LNCAP (cell line): ENCODE results near the gene FBH1.

Source experiments
- TF ChIP-seq, protein P1 (sequence below): fragments of 450-650 bp; IDR thresholded peaks from 2 replicates; pipeline ENCODE4 v1.5.1; 2017; ENCODE audit warnings: mild to moderate bottlenecking

Gene FBH1

GRCh38 chr10:5895365-5895764, 5.3 kb downstream of the FBH1 start:
- TF ChIP-seq, protein P1, sequence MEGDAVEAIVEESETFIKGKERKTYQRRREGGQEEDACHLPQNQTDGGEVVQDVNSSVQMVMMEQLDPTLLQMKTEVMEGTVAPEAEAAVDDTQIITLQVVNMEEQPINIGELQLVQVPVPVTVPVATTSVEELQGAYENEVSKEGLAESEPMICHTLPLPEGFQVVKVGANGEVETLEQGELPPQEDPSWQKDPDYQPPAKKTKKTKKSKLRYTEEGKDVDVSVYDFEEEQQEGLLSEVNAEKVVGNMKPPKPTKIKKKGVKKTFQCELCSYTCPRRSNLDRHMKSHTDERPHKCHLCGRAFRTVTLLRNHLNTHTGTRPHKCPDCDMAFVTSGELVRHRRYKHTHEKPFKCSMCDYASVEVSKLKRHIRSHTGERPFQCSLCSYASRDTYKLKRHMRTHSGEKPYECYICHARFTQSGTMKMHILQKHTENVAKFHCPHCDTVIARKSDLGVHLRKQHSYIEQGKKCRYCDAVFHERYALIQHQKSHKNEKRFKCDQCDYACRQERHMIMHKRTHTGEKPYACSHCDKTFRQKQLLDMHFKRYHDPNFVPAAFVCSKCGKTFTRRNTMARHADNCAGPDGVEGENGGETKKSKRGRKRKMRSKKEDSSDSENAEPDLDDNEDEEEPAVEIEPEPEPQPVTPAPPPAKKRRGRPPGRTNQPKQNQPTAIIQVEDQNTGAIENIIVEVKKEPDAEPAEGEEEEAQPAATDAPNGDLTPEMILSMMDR = no peak

- TF ChIP-seq, protein P1 = no peak
These were observed 5.8 kb downstream of the FBH1 start for GRCh38 chr10:5895804-5896203.

DNA sequence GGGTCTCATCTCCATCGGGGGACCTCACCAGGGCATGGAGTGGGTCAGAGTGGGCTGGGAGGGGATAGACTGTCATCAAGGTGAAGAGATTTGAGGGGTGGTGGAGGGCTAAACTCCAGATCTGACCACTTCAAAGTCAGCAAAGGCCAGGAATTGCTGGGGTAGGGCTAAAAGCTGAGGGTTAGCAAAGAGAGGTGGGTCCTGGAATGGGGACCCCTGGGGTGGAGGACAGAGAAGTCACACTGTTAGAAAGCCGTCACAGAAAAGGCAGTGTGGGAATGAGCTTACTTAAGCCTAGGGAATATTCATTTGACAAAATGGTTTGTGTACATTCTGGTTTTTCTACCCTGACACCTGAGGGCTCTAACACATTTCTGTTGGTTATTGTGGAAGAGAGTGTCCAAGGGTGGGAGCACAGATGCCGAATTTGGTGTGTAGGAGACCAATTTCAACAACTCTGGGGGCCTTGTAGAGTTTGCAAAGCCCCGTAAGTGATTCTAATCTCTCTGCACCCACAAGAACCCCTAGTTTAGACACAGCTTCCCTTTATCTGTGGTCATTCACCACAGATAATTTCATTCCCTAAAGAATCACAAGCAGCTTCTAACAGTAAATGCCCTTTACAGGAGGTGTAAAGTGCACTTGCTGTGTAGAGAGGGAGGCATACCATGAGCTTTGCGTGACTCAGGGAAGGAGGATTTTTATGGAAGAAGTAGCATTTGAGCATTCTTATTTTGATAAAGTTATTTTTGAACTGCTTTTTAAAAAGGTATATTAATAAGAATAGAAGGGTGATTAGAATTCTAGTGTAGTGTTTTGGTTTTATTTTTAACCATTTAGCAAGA, 6.4 kb downstream of the FBH1 start:
- TF ChIP-seq, protein P1 = no peak

DNA sequence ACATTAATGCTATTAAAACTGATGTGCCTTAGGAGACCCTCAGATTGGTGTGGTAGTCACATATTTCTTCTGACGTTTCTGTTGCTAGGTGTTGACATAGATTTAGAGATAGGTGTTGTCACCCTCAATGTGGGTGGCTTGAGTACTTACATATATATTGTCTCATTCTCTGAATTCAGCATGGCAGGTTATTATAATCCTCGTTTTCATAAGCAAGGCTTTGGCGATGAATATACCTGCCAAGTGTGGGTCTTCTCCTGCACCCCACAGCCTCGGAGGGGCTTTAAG, 7.0 kb downstream of the FBH1 start:
- TF ChIP-seq, protein P1 = no peak

DNA sequence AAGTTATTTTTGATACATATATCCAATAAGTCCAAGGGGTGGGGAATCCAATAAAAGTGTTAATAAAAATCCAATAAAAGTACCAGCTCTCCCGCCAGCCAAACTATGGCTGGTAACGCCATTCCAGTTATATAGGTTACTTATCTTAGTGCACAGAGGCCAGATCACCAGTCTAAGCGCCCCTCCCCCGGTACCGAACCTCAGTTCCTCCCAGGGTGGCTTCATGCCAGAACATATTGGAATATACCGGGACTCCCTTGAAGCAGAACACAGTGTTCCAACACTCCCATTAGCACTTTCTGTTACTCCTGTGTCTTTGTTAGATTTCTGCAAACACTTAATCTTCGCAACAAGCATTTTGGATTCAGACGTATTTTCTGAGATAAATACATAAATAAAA, 7.5 kb downstream of the FBH1 start:
- TF ChIP-seq, protein P1 = no peak

GRCh38 chr10:5898163-5898562, 8.1 kb downstream of the FBH1 start:
- TF ChIP-seq, protein P1 = no peak

DNA sequence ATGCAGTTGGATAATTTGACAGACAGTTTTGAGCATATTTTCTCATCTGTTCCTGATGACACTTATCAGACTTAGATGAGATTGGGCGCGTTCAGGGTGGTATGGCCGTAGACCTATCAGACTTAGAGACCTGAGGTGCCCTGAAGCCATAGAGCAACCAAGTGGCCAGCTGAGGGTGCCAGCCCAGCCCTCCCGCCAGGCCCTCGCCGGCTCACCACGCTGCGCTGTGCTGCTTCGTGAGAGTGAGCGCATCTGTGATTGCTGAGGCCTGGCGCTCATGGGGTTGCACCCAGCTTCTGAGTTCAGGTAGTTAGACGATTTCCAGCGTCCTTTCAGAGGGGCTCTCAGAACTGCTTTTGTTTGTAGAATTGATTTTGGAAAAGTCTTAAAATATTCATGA, 10.2 kb downstream of the FBH1 start:
- TF ChIP-seq, protein P1 = no peak
